RWPE1 (cell line): ENCODE results near the gene WDR49.

Experiments used
- CTCF ChIA-PET: fragments of 350-600 bp; sonication (Branson Sonifier 250); formaldehyde crosslinking; extraction: SDS; loops from one replicate; lab custom pipeline; 2021; lab: Yijun Ruan, JAX
- POLR2A ChIA-PET: fragments of 400-600 bp; formaldehyde crosslinking; extraction: SDS; loops from one replicate; lab custom pipeline; 2020; ENCODE audit warnings: antibody characterized with exemption; ENCODE audit not compliant: low non-redundant PET; lab: Yijun Ruan, JAX
- DNase-seq: peaks from one replicate; pipeline ENCODE4 v3.0.0; 2012; ENCODE audit warnings: low spot score
- H3K27ac ChIP-seq: fragments of 450-650 bp; 2 replicates; pipeline ENCODE4 v1.5.1; 2017
- CTCF ChIP-seq: fragments of 450-650 bp; conservative IDR thresholded peaks from 2 replicates; pipeline ENCODE4 v1.5.1; 2017; ENCODE audit warnings: low read depth, mild to moderate bottlenecking

WDR49 gene

GRCh38 chr3:167653760-167654159 lies at the start of gene WDR49:
Gene WDR49, minus strand, starts transcription at chr3:167653942. Its CDS starts 517 bp downstream, at chr3:167653425.
- TF ChIP-seq CTCF = no peak
- ChIA-PET CTCF (no interaction called here), POLR2A (no interaction called here)
- no peak within 1 kb of the TSS for H3K27ac ChIP-seq
- no peak for DNase-seq

- no peak for TF ChIP-seq CTCF
- CTCF ChIA-PET = interaction anchor here (0.6 to 1.6 kb wide), 3 partner anchors 13 to 219 kb away, joined by 4 to 6 read pairs (median 4); no protein-coding TSS in a partner anchor
- POLR2A ChIA-PET = no interaction called here
- no peak for DNase-seq
- no peak overlapping the region for H3K27ac ChIP-seq
Observed at GRCh38 chr3:167700926-167701325, 47.2 kb upstream of the WDR49 start.

DNA sequence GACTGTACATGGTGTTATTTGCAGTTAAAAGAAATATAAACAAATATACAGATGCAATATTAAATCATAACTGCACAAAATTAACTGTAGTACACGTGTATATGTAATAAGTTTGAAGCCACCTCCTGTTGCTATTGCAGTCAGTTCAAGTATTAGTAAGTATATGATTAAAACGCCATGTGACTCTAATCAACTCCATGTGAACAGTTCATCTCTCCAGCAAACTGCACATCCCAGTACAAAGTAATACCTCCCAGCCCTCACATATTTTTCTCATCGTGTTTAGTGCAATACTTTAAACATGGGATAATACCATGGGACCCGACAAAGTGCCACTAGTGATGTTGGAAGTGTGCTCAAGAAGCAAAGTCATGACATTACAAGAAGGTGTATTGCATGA lies 46.3 kb upstream of the WDR49 start:
- no peak for DNase-seq
- CTCF ChIA-PET = interaction anchor here (1.6 kb wide), 1 partner anchor 12 kb away, joined by 4 read pairs; no protein-coding TSS in a partner anchor
- no peak for TF ChIP-seq CTCF
- H3K27ac ChIP-seq = no peak overlapping the region
- POLR2A ChIA-PET = no interaction called here

GRCh38 chr3:167694121-167694520 lies 40.4 kb upstream of the WDR49 start:
- H3K27ac ChIP-seq = no peak overlapping the region
- ChIA-PET POLR2A (no interaction called here), CTCF (interaction anchor here (0.6 kb wide), 1 partner anchor 310 kb away, joined by 3 read pairs; no protein-coding TSS in a partner anchor)
- no peak for DNase-seq
- TF ChIP-seq CTCF = no peak

DNA sequence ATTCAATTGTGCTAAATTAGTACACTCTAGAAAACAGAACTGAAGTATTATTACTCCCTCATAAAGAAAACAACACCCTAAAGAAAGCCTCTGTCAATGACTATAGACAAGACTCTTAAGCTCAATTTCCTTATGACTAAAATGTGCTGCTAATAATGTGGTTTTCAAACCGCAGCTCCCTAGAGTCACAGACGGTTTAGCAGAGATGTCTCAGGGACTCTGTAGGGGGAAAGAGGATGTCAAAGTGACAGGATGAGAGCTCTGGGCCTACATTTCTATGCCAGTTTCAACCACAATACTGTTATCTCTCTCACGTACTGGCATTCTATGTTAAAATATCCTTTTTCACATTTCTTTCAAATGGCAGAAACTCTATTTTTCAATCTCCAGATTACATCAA lies 37.6 kb upstream of the WDR49 start:
- no peak for DNase-seq
- H3K27ac ChIP-seq = no peak overlapping the region
- POLR2A ChIA-PET = no interaction called here
- no peak for TF ChIP-seq CTCF
- CTCF ChIA-PET = no interaction called here

DNA sequence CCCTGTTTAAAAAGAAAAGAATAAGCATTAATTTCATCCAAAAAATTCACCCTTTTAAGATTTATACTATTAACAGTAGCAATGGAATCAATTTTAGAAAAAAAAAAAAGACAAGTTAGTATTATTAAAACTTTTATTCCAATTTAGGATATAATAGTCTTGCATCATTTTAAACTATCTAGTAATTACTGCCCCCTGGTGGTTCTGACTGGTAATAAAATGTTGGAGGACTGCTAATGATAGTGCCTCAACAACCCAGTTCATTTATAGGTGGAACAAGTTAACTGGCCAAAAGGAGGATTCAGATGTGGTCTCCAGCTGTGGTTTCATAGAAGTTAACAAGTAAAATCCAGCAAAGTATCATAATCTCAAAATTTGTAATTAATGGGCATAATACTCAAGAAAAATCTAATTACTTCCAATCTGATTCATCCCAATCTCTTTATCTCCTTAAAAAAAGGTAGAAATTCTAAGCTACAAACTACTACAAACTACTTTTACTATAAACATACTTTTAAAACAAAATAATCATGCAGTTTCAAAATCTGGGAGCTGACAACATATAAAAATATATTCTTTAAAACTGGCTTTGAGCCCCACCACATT lies 30.7 kb upstream of the WDR49 start:
- TF ChIP-seq CTCF = peak; percentile 66
- no peak overlapping the region for H3K27ac ChIP-seq
- peak; percentile 38 for DNase-seq
- ChIA-PET POLR2A (no interaction called here), CTCF (interaction anchor here (0.6 to 0.9 kb wide), 4 partner anchors 13 to 304 kb away, joined by 3 to 4 read pairs (median 4); partner anchors contain the start of gene ZBBX)
